H9 (cell line): ENCODE results near the gene DEPDC1B. TPM values are rescaled to one million over a fixed set of nuclear protein-coding genes. Genes with fewer than 3 reads are reported as not detected.

Experiments used
- DNase-seq: peaks from one replicate; pipeline ENCODE4 v3.0.0-alpha.2; 2017
- H2AFZ ChIP-seq: one replicate; pipeline ENCODE4 v1.6.1; 2013; ENCODE audit warnings: mild to moderate bottlenecking, low read length, control low read depth, moderate library complexity
- H2AK5ac ChIP-seq: 2 replicates; pipeline ENCODE4 v1.6.1; 2013; ENCODE audit warnings: low read length, control low read depth, mixed read lengths; ENCODE audit not compliant: insufficient read length
- H2BK120ac ChIP-seq: one replicate; pipeline ENCODE4 v1.6.1; 2013; ENCODE audit warnings: low read depth, mild to moderate bottlenecking, low read length, control low read depth, inconsistent platforms; ENCODE audit not compliant: poor library complexity, severe bottlenecking
- H2BK12ac ChIP-seq: 2 replicates; pipeline ENCODE4 v1.6.1; 2013; ENCODE audit warnings: low read length, control low read depth, mixed read lengths, low read depth; ENCODE audit not compliant: insufficient read length
- H2BK15ac ChIP-seq: 2 replicates; pipeline ENCODE4 v1.6.1; 2013; ENCODE audit warnings: low read depth, low read length, control low read depth
- H2BK20ac ChIP-seq: one replicate; pipeline ENCODE4 v1.6.1; 2013; ENCODE audit warnings: low read depth, mild to moderate bottlenecking, low read length, control low read depth, inconsistent platforms; ENCODE audit not compliant: poor library complexity, severe bottlenecking
- H2BK5ac ChIP-seq: 2 replicates; pipeline ENCODE4 v1.6.1; 2013; ENCODE audit warnings: low read length, control low read depth, mixed read lengths; ENCODE audit not compliant: insufficient read length
- H3K14ac ChIP-seq: 2 replicates; pipeline ENCODE4 v1.6.1; 2013; ENCODE audit warnings: low read length, control low read depth; ENCODE audit not compliant: insufficient read depth
- H3K18ac ChIP-seq: 2 replicates; pipeline ENCODE4 v1.6.1; 2013; ENCODE audit warnings: low read depth, mild to moderate bottlenecking, mixed read lengths, low read length, control low read depth; ENCODE audit not compliant: insufficient read length
- H3K23ac ChIP-seq: 2 replicates; pipeline ENCODE4 v1.6.1; 2013; ENCODE audit warnings: low read length, control low read depth, mixed read lengths, low read depth; ENCODE audit not compliant: insufficient read length
- H3K23me2 ChIP-seq: 2 replicates; pipeline ENCODE4 v1.6.1; 2013; ENCODE audit warnings: low read depth, mild to moderate bottlenecking, mixed read lengths, low read length, control low read depth; ENCODE audit not compliant: insufficient read length, poor library complexity, severe bottlenecking
- H3K27ac ChIP-seq: 2 replicates; pipeline ENCODE4 v1.5.1; 2013; ENCODE audit warnings: low read length, control low read depth, mixed read lengths, low read depth; ENCODE audit not compliant: insufficient read length
- H3K27me3 ChIP-seq: 2 replicates; pipeline ENCODE4 v1.6.1; 2013; ENCODE audit warnings: low read length, control low read depth, inconsistent platforms; ENCODE audit not compliant: insufficient read depth
- H3K4ac ChIP-seq: 2 replicates; pipeline ENCODE4 v1.6.1; 2013; ENCODE audit warnings: low read depth, mild to moderate bottlenecking, control low read depth, inconsistent platforms, low read length, moderate library complexity
- H3K4me1 ChIP-seq: 2 replicates; pipeline ENCODE4 v1.6.1; 2013; ENCODE audit warnings: low read length, control low read depth, inconsistent platforms; ENCODE audit not compliant: insufficient read depth
- H3K4me2 ChIP-seq: 2 replicates; pipeline ENCODE4 v1.6.1; 2013; ENCODE audit warnings: low read length, control low read depth, mixed read lengths; ENCODE audit not compliant: insufficient read length, insufficient read depth
- H3K56ac ChIP-seq: 2 replicates; pipeline ENCODE4 v1.6.1; 2013; ENCODE audit warnings: low read depth, mild to moderate bottlenecking, mixed read lengths, low read length, control low read depth; ENCODE audit not compliant: insufficient read length
- H3K79me1 ChIP-seq: 2 replicates; pipeline ENCODE4 v1.6.1; 2013; ENCODE audit warnings: low read depth, mild to moderate bottlenecking, moderate library complexity, low read length, control low read depth, inconsistent platforms; ENCODE audit not compliant: insufficient read depth, poor library complexity, severe bottlenecking
- H3K79me2 ChIP-seq: 2 replicates; pipeline ENCODE4 v1.6.1; 2013; ENCODE audit warnings: low read length, control low read depth, inconsistent platforms; ENCODE audit not compliant: insufficient read depth
- H3K9ac ChIP-seq: 2 replicates; pipeline ENCODE4 v1.6.1; 2013; ENCODE audit warnings: low read length, control low read depth, mixed read lengths; ENCODE audit not compliant: insufficient read length; ENCODE audit errors: extremely low read depth
- H3K9me3 ChIP-seq: one replicate; pipeline ENCODE4 v1.6.1; 2013; ENCODE audit warnings: low read depth, low read length, inconsistent platforms; ENCODE audit not compliant: control insufficient read depth
- H3T11ph ChIP-seq: one replicate; pipeline ENCODE4 v1.6.1; 2013; ENCODE audit warnings: mild to moderate bottlenecking, low read length, control low read depth, inconsistent platforms
- H4K20me1 ChIP-seq: one replicate; pipeline ENCODE4 v1.6.1; 2013; ENCODE audit not compliant: control insufficient read depth, insufficient read length, insufficient read depth
- H4K5ac ChIP-seq: 2 replicates; pipeline ENCODE4 v1.6.1; 2013; ENCODE audit warnings: low read depth, mild to moderate bottlenecking, mixed read lengths, low read length, control low read depth; ENCODE audit not compliant: insufficient read length
- H4K8ac ChIP-seq: replicated peaks from 2 replicates; pipeline ENCODE4 v1.6.1; 2013; ENCODE audit warnings: low read length, control low read depth, mixed read lengths, low read depth; ENCODE audit not compliant: insufficient read length
- H4K91ac ChIP-seq: 2 replicates; pipeline ENCODE4 v1.6.1; 2013; ENCODE audit warnings: low read depth, mild to moderate bottlenecking, moderate library complexity, mixed read lengths, low read length, control low read depth; ENCODE audit not compliant: insufficient read length
- H3K27ac Mint-ChIP-seq, 3 experiments: 2 replicates in 2 of 3; 3 replicates in 1 of 3; pipeline ENCODE4 v1.8.0; 2020 to 2021; ENCODE audit warnings: mixed read lengths in 3 of 3, mild to moderate bottlenecking in 1 of 3, moderate library complexity in 1 of 3
- H3K27me3 Mint-ChIP-seq: 2 replicates; pipeline ENCODE4 v1.8.0; 2021; ENCODE audit warnings: low read depth, mild to moderate bottlenecking, moderate library complexity, mixed read lengths
- H3K36me3 Mint-ChIP-seq, 3 experiments: 2 replicates in 2 of 3; 3 replicates in 1 of 3; pipeline ENCODE4 v1.8.0; 2020 to 2021; ENCODE audit warnings: low read depth in 3 of 3, mixed read lengths in 3 of 3; ENCODE audit not compliant: insufficient read depth in 1 of 3
- H3K4me1 Mint-ChIP-seq, 2 experiments: 2 replicates each; pipeline ENCODE4 v1.8.0; 2020; ENCODE audit warnings: mixed read lengths in 2 of 2
- H3K4me3 Mint-ChIP-seq, 2 experiments: 2 replicates in 1 of 2; 3 replicates in 1 of 2; pipeline ENCODE4 v1.8.0; 2020 to 2021; ENCODE audit warnings: mild to moderate bottlenecking in 2 of 2, mixed read lengths in 2 of 2, moderate library complexity in 1 of 2
- H3K9me3 Mint-ChIP-seq, 2 experiments: 2 replicates in 1 of 2; 3 replicates in 1 of 2; pipeline ENCODE4 v1.8.0; 2020; ENCODE audit warnings: mild to moderate bottlenecking in 2 of 2, mixed read lengths in 2 of 2, moderate library complexity in 1 of 2
- WGBS: extraction: QIAGEN DNeasy Blood & Tissue Kit; methylation state at CpG from one replicate; pipeline ENCODE4 v1.1.7; 2013; ENCODE audit warnings: missing lambda C conversion rate, low lambda C conversion rate, mixed read lengths; ENCODE audit not compliant: insufficient read length; ENCODE audit errors: extremely low coverage; 5-methylcytosine and 5-hydroxymethylcytosine counted together
- total RNA-seq: library from RNA; stranded (reverse); gene quantifications from 2 replicates; pipeline ENCODE4 v1.2.1, GENCODE V29; 2021
- TF ChIP-seq, protein P1 (sequence below): fragments of 200-600 bp; sonication (generic); conservative IDR thresholded peaks from 3 replicates; pipeline ENCODE4 v1.8.0; 2021; ENCODE audit warnings: antibody characterized with exemption, mild to moderate bottlenecking

Gene DEPDC1B
- total RNA-seq, 1 experiment from 2014 or later = 49.0 TPM

DNA sequence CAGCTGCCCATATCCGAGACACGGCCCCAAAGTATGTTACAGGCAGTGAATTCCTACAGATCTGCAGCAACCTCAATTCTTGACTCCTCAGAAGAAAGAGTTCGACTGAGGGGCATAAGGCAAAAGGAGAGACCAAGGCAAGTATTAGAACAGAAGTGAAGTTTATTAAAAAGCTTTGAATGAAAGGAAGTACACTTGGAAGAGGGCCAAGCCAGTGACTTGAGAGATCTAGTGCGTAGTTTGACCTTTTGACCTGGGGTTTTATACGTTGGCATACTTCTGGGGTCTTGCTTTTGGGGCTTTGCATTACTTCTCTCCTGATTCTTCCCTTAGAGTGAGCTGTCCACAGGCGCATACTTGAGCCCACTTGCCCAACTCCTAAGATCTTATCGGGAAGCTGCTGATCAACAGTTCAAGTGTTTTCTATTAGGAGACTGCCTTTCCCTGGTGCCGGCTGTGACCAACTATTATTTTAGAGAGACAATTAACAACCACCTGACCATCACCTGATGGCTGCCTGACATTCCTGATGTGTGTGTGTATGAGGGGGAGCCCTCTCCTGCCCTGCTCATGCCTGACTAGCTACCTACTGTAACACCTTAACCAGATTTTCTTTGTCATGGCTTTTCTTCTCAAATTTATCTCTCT is 1.5 kb upstream of the DEPDC1B start:
- H3K4me2 ChIP-seq = no peak overlapping the region
- no peak for DNase-seq
- H2BK20ac ChIP-seq = no peak overlapping the region
- no peak overlapping the region; a peak in 1 of 7 replicates for H3K27ac Mint-ChIP-seq
- H3K56ac ChIP-seq = no peak overlapping the region
- WGBS = no CpG with 5 or more reads among the region's 8 CpGs
- H4K8ac ChIP-seq = no peak overlapping the region
- peaks cover 20 to 28% of the 10 kb centered on the region in 2 experiments for H3K4me1 Mint-ChIP-seq
- H2AK5ac ChIP-seq = no peak overlapping the region
- peaks cover 13% of the 10 kb centered on the region for H3K79me2 ChIP-seq
- H3K36me3 Mint-ChIP-seq = peaks cover 3 to 6% (median 5%) of the 10 kb centered on the region in 3 experiments; a peak in 6 of 7 replicates
- peaks cover 3% of the 10 kb centered on the region for H3K79me1 ChIP-seq
- H2BK120ac ChIP-seq = no peak overlapping the region
- no peak overlapping the region for H3T11ph ChIP-seq
- H3K4me3 Mint-ChIP-seq = no peak overlapping the region; a peak in 1 of 5 replicates
- TF ChIP-seq, protein P1, sequence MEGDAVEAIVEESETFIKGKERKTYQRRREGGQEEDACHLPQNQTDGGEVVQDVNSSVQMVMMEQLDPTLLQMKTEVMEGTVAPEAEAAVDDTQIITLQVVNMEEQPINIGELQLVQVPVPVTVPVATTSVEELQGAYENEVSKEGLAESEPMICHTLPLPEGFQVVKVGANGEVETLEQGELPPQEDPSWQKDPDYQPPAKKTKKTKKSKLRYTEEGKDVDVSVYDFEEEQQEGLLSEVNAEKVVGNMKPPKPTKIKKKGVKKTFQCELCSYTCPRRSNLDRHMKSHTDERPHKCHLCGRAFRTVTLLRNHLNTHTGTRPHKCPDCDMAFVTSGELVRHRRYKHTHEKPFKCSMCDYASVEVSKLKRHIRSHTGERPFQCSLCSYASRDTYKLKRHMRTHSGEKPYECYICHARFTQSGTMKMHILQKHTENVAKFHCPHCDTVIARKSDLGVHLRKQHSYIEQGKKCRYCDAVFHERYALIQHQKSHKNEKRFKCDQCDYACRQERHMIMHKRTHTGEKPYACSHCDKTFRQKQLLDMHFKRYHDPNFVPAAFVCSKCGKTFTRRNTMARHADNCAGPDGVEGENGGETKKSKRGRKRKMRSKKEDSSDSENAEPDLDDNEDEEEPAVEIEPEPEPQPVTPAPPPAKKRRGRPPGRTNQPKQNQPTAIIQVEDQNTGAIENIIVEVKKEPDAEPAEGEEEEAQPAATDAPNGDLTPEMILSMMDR = no peak
- no peaks in the 10 kb centered on the region for H3K9me3 ChIP-seq
- H3K9ac ChIP-seq = no peak overlapping the region
- no peaks in the 10 kb centered on the region for H4K20me1 ChIP-seq
- H3K14ac ChIP-seq = no peak overlapping the region
- no peak overlapping the region for H2AFZ ChIP-seq
- H3K4me1 ChIP-seq = peaks cover 4% of the 10 kb centered on the region; the same call in 1 of the 2 replicates
- H4K91ac ChIP-seq = no peak overlapping the region
- no peak overlapping the region for H2BK15ac ChIP-seq
- peaks cover 7% of the 10 kb centered on the region for H3K23me2 ChIP-seq
- H3K27me3 ChIP-seq = no peaks in the 10 kb centered on the region
- H3K18ac ChIP-seq = no peak overlapping the region
- peaks cover 2% of the 10 kb centered on the region for H3K27me3 Mint-ChIP-seq
- H2BK5ac ChIP-seq = no peak overlapping the region
- no peak overlapping the region for H3K27ac ChIP-seq
- no peak overlapping the region for H3K4ac ChIP-seq
- no peak overlapping the region for H2BK12ac ChIP-seq
- H3K9me3 Mint-ChIP-seq = no peaks in the 10 kb centered on the region; a peak in 1 of 5 replicates
- no peak overlapping the region for H3K23ac ChIP-seq
- H4K5ac ChIP-seq = no peak overlapping the region
